Kidney epithelial cell (primary cell): Measurements from ENCODE around the gene PI4KA. TPM values are rescaled to one million over a fixed set of nuclear protein-coding genes. Genes with fewer than 3 reads are reported as not detected.
"Not testable (repeated sequence)": the region's sequence is repeated elsewhere in the genome, so short reads cannot be mapped to it uniquely, and the experiment has no call there.

ENCODE experiments used
- DNase-seq: peaks from one replicate; pipeline ENCODE4 v3.0.0-alpha.2; 2010; ENCODE audit warnings: low read depth
- H3K27me3 ChIP-seq: 2 replicates; pipeline ENCODE4 v1.6.0; 2011; ENCODE audit warnings: low read length; ENCODE audit not compliant: control insufficient read depth, insufficient read depth
- H3K36me3 ChIP-seq: 2 replicates; pipeline ENCODE4 v1.5.1; 2011; ENCODE audit warnings: low read length; ENCODE audit not compliant: control insufficient read depth, insufficient read depth
- H3K4me3 ChIP-seq: 2 replicates; pipeline ENCODE4 v1.5.1; 2011; ENCODE audit warnings: low read depth, mild to moderate bottlenecking, control low read depth, low read length
- CTCF ChIP-seq: IDR thresholded peaks from 2 replicates; pipeline ENCODE4 v1.5.1; 2011; ENCODE audit warnings: mild to moderate bottlenecking, moderate library complexity, low read length, control low read depth, inconsistent platforms; ENCODE audit not compliant: insufficient read depth, poor library complexity, severe bottlenecking
- total RNA-seq: library from RNA; depleted of rRNA; stranded (reverse); fragments of >200 nt; gene quantifications from 2 replicates; pipeline ENCODE4 v1.2.3, GENCODE V29; 2015

The PI4KA gene
- total RNA-seq, 1 donor from 2014 or later = 50.6 TPM

- no peaks in the 10 kb centered on the region for H3K27me3 ChIP-seq
- TF ChIP-seq CTCF = no peak
- DNase-seq = no peak
- H3K4me3 ChIP-seq = no peak overlapping the region
- H3K36me3 ChIP-seq = no peaks in the 10 kb centered on the region
These were observed 14.3 kb downstream of the PI4KA start for GRCh38 chr22:20844055-20845037.

- TF ChIP-seq CTCF = no peak
- H3K27me3 ChIP-seq = no peaks in the 10 kb centered on the region
- no peak for DNase-seq
- no peak overlapping the region for H3K4me3 ChIP-seq
- H3K36me3 ChIP-seq = no peaks in the 10 kb centered on the region
These were observed 15.1 kb downstream of the PI4KA start for GRCh38 chr22:20843501-20843900.

- no peak for DNase-seq
- H3K4me3 ChIP-seq = no peak overlapping the region
- no peaks in the 10 kb centered on the region for H3K36me3 ChIP-seq
- no peak for TF ChIP-seq CTCF
- no peaks in the 10 kb centered on the region for H3K27me3 ChIP-seq
These were observed 17.8 kb downstream of the PI4KA start for GRCh38 chr22:20840646-20841371.

- TF ChIP-seq CTCF = no peak
- H3K27me3 ChIP-seq = no peaks in the 10 kb centered on the region
- H3K4me3 ChIP-seq = no peak overlapping the region
- DNase-seq = no peak
- H3K36me3 ChIP-seq = no peaks in the 10 kb centered on the region
These were observed 18.6 kb downstream of the PI4KA start for GRCh38 chr22:20839837-20840645.

- H3K27me3 ChIP-seq, H3K4me3 ChIP-seq, H3K36me3 ChIP-seq, DNase-seq: not testable (repeated sequence)
These were observed 19.3 kb downstream of the PI4KA start for GRCh38 chr22:20839354-20839753.
